Right lung (tissue), 5 donors: ENCODE results near the gene SHC2. TPM values are rescaled to one million over a fixed set of nuclear protein-coding genes. Genes with fewer than 3 reads are reported as not detected.
"Not testable (repeated sequence)": the region's sequence is repeated elsewhere in the genome, so short reads cannot be mapped to it uniquely, and the experiment has no call there.

Source experiments
- DNase-seq, 2 donors: peaks; one replicate each; pipeline ENCODE4 v3.0.0-alpha.2; 2013
- polyA plus RNA-seq, 5 donors: library from polyadenylated mRNA; unstranded; fragments of 120-200 nt; gene quantifications; one replicate each; pipeline versions ENCODE4 v1.2.1 to v1.2.3, GENCODE V29; 2013; ENCODE audit warnings: inconsistent platforms in 1 of 5, low replicate concordance in 1 of 5; ENCODE audit not compliant: insufficient read length in 5 of 5, insufficient read depth in 1 of 5

The SHC2 gene
- polyA plus RNA-seq, 5 donors, result 13.3 to 30.9 (median 21.0) TPM

DNA sequence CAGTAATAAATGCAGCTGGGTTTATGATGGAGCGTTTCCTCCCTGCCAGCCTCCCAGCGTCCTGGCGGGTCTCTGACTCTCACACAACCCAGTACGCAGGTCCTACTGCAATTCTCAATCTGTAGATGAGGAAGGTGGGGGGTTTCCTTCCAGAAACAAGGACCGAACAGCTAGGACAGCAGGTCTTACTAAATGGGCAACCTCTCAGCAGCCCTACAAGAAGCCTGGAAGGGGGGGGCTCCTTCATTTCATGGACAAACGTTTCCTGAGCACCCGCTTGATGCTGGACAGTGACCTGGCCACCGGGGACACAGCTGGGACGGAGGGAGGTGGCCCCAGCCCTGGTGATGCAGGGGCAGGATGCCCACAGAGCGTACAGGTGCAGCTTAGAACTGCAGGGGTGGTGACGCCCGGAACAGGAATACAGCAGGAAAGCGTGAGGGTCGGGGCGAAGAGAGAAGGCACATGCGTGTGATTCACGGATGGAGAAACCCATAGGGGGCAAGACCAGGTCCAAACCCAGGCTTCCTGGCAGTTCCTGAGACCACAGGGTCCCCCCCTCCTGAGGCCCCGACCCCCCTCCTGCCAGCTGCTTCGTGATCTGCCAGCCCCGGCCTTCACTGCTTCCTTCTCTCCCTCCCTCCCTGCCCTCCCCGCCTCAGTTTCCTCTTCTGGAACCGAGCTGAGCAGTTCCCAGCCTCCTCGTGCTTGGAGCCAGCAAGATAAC lies 51.2 kb downstream of the SHC2 start:
- DNase-seq, result no peak

DNA sequence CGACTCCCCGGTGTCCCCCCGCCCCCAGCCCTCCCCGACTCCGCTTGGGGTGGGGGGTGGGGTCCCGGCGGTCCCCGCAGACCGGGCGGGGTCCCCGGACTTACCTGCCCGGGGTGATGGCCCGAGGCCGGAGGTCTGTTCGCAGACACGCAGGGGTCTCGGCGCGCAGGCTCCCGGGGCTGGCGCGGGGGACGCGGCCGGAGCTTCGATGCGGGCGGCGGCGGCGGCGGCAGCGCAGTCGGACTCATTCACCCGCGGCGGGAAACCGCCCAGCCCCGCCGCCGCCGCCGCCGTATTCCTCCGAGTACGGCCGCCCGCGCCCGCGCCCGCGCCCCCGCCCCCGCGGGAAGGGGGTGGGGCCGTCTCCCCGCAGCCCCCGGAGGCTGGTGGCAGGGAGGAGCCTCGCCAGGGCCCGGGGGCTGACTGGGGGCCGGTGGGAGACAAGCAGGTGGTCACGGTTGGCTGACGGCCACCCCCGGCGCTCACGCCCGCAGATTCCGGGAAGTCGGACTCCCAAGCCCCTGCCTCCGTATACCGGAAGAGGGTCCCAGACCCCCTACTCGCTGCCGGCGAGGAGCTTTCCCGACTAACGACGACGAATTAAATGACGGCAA lies 51.8 kb downstream of the SHC2 start, which contains the start of gene C2CD4C:
C2CD4C (minus strand) TSS at position 246 of the 614 bp plus-strand sequence. CDS start 786 bp downstream, outside the sequence.
- DNase-seq, result no peak

DNA sequence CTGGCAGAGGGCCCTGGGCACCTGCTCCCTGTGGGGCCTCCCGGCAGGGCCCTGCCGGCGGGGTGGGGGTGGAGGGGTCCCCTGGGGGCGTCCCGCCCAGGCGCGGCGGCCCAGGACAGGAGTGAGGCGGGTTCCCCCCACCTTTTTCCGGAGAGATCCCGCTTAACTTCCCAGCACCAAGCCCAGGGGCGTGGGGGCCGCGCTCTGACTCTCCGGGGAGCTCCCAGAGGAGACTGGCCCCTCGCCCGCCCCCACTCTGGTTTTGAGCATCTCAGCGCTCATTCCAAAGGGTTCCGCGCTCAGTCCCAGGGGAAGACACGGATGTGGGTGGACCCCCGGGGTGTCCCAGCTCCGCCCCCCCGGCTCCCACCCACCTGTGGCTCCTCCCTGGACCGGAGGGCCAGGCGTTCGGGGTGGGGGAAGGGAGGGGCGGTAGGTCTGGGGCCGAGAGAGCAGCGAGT lies 52.4 kb downstream of the SHC2 start:
- no peak for DNase-seq

DNA sequence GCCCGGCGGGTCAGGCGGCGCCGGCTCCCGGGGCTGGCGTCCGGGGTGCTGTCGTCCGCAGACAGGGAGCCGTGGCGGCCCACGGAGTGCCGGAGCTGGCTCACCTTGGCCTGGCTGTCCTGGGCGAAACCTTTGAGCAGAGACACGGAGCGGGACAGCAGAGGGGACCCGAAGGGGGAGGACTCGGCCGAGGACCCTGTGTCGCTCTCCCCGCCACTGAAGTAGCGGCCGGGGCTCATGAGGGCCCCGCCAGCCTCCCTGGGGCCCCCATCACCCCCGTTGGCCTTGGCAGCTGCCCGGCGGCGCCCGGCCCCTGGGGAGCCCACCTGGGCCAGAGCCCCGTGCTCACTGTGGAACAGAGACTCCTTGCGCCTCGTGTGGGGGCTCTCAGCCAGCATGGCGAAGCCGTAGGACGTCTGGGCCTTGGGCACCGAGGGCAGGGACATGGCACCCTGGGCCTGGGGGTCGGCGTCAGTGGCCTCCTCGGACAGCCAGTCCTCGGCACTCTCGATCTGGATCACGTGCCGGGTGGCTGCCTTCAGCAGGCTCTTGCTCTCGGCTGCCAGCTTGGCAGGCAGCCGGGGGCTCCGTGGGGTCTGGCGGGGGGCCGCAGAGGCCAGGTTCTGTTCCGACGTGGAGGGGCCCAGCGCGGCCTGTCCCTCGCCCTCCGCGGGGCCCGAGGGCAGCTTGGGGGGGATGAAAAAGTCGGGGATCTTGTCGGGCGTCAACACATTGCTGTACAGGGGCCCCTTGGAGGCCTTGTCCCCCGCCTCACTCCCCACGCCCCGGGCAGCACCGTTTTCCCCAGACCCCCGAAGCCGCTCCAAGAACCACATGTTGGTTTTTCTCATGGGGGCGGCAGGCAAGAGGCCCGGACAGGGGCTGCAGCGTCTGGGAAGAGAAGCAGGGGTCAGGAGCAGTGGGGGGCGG lies 53.1 kb downstream of the SHC2 start:
- DNase-seq, result no peak

DNA sequence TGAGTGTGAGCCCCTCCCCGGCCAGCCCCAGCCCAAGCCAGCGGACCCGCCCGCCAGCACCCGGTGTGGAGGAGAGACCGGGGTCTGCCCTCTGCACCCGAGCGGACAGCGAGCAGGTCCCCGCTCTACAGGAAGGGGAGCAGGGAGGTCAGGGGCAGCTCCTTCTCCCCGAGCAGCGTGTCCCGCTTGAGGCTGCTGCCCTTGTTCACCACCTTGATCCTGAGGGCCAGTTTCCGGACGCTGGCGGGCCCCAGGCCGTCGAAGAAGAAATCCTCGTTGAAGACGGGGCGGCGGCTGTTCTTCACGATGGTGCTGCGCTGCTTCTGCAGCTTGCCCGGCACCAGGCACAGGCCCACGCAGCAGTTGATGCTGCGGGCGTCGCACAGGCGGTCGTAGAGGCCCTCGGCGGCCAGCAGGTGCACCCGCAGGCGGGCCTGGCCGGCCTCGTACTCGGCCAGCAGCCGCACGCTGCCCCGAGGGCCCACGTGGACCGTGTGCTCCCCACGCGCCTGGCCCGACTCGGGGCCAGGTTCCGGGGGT lies 53.8 kb downstream of the SHC2 start:
- no peak for DNase-seq

DNA sequence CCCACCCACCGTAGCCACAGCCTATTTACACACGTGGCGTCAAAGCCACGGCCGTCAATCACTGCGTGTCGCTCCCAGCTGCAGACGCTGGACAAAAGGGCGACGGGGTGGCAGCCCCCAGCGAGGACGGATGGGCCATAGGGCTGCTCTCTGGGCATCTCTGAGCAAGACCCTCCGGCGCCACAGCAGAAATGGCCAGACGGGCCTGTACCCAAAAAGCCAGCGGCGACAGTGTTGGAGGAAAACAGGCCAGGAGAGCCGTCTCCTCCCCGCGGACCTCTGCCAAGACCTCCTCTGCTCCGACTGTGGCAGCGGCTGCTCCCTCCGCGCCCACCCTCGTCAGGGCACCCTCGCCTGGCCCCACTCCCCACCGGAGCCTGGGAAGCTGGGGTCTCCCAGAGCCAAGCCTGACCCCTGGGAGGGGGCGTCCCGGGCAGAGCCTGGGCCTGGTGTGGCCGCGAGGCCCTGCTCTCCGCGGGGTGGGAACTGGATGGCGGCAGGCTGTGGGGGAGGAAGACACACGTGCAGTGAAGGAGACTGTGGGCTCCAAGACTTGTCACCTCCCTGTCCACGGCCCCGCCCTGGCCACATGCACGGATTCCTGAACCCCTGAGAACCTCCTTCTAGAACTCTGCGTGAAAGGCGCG lies 54.6 kb downstream of the SHC2 start:
- no peak for DNase-seq

DNA sequence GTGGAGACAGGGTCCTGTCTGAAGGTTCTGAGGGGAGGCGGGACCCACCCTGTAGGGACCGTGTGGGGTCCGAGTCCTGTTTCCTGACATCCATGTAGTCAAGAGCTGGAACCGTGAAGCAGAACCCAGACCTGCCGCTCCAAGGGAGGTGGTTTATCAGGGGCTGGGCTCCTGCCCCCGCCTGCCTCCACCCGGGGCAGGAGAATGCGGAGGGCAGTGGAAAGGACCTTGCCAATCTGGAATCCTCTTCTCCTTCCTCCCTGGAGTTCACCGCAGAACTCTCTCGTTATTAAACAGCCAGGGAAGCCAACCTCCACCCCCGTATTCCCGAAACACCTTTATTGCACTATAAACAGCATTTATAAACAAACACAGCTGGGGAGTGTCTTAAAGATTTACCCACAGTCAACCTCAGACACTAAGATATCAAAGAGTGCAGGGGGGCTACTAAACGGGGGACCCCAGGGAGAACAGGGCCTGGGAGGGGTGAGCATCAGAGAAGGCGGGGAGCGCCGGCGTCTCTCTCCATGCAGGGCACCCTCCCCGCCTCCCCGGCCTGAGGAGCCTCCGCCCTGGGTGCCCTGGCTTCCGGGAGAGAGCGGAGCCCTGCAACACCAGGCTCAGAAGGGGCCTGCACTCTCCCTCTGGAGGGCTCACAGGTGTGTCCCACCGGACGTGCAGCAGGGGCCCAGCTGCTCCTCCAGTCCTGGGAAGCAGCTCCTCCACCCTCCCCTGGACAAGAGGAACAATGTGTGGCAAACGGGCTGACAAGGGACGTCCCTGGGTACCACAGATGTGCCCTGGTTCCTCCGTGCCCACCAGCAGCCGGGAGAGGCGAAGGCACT lies 55.5 kb downstream of the SHC2 start:
- no peak for DNase-seq

DNA sequence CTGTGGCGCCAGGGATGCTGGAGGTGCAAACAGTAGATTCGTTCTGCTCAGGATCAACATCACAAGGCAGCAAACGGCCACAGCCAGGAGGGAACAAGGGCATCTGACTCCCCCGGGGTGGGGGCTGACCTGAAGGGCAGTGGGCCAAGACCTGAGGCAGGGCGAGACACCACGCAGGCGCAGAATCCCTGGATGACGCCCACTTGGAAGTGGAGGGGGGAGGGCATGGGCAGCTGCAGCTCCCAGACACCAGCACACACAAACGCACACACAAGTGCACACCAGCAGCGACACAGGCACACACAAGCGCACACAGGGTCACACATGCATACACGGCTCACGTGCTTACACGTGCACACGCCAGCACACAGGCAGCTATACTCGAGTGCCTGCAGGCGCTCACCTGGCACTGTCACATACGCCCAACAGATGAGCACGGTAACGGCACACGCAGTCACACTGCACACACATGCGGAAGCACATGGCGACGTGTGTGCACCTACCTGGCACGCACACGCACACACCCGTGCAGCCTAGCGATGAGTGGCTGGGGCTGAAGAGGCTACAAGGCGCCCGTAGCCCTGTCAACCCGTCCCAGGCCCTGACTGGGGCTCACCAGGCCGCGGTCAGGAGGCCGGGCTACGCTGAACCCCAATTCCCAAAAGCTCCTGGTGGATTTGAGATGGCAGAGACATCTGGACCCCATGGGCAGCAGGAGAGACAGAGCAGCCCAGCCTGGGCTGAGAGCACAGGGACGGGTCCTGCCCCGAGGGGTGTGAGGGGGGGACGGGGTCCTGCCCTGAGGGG lies 57.4 kb downstream of the SHC2 start:
- no peak for DNase-seq

DNA sequence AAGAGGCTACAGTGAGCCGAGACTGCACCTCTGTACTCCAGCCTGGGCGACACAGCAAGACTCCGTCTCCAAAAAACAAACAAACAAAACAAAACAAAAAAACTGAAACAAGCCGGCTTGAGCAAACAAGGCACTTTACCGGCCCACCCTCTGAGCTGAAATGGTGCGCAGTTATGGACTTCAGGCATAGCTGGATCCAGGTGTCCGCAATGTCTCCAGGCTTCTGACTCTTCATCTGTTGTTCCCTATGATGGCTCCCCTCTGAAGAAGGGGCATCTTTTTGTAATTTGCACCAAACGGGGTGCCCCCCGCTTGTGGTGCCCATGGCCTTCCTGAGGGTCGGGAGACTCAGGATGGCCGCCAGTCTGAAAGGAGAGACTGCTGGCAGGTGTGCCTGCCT lies 58.0 kb downstream of the SHC2 start:
- DNase-seq, result no peak

DNA sequence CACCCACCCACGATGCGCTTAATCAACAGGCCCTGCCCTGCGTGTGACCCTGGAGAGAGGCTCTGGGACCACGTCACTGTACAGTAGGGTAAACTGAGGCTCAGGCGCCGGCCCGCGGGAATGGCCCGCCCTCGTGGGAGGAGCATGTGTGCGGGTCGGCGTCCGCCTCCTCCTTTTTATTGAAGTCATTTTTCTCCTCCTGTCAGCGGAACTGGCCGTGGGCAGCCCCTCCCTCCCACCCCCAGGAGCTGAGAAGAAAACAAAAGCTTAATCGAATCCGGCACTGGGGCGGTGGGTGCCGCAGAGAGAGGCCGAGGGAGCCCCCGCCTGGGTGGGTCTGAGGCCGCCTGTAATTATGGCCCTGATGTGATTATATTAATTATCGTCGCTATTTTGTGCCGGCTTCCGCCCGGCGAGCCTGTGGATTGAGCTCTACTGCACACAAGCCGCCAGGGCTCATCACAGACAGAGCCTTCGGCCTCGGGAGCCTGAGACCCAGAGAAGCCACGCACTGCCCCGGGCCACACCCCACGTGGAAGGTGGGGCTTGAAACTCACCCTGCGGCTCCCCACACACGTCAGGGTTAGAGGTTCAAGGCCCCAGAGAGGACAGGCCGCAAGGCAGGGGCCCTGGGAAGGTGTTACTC lies 58.8 kb downstream of the SHC2 start:
- no peak for DNase-seq

DNA sequence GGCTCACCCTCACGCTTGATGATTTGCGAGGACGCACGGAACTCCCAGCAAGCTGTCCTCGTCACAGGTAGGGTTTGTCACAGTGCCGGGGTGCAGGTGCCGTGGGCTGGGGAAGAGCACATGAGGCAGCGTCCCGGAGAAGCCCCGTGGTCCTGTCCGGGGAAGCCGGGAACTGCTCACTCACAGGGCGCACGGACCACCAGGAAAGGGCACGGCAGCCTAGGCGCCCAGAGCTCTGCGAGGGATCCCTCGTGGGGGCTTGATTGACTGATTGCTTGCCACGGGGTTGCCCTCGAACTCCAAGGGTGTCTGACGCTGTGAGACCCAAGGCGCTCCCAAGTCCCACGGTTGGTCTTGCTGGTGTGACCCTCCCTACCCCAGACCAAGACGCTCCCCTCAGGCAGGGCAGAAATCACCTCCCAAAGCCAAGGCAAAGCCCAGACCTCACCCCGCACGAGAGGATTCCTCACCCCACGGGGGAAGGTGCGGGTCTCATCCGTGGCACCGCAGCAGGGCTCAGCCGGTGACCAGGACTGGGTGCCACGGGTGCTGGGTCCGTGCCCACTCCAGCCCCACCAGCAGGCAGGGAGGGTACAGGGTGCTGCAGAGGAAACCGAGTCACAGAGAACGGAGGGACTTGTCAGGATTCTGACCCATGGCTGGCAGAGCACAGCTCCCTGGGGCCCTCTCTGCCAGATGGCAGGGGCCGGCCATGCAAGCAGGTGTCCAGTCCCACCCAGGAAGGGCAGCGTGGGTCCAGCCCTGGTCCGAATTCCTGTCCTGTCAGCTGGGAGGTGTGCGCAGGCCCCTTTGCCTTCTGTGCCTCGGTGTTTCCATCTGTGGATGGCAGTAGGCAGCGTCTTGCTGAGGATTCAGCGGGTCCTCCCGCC lies 59.6 kb downstream of the SHC2 start:
- DNase-seq, result no peak

DNA sequence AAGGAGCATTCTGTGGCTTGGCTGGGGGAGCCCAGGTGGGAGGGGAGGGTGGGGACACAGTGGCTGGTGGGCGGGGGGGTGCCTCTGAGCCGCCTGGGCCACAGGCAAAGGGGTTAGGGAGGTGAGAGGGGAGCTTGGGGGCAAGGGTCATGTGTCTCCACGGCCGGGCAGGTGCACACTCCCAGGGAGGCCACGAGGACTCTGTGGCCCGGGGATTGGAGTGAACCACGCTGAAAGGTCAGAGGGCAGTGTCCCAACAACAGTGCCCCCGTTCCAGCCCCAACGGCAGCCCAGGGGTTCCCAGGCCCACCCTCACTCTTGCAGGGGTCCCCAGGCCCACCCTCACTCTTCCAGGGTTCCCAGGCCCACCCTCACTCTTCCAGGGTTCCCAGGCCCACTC lies 61.5 kb downstream of the SHC2 start:
- no peak for DNase-seq

DNA sequence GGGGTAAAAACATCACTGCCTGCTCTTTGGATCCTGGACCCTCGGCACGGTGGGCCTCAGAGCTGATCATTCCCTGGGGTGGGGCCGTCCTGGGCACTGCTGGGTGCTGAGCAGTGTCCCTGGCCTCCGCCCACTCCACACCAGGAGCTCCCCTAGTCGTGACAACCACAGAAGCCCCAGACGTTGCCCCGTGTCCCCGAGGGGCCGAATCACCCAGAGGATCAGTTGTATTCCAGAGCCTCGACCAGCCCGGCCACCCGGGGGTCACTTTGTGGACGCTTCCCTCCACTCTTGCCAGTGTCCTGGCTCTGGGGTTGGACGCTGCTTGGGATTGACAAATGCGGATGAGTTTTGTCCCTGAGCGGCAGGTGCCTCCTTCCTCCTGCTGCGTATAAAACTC lies 62.1 kb downstream of the SHC2 start:
- no peak for DNase-seq

DNA sequence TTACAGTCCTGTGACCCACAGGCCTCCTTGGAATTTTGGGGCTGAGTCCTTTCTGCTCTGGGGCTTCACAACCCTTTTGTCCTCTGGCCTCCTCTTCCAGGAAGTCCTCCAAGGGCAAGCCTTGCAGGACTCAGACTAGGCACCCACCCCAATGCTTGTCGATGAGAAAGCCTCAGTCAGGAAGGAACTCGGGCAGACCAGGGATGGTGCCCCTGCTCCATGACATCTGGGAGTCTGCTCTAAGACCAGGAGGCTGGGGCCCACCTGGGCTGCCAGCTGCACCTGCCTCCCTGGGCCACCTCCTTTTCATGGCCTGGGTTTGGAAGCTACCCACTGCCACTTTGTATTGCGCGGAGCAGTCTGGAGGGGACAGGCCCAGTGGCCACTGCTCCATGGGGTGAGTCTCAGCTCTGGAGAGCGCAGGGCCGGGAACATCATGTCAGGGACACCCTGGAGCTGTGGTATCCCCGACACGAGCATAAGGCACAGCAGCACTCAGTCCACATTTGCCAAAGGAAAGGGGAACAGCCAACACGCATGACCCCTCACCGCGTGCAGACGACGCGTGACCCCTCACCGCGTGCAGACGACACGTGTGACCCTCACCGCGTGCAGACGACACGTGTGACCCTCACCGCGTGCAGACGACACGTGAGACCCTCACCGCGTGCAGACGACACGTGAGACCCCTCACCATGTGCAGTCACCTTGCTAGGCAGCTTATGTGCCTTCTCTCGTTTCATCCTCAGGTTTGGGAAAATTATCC lies 62.7 kb downstream of the SHC2 start:
- DNase-seq, result no peak

DNA sequence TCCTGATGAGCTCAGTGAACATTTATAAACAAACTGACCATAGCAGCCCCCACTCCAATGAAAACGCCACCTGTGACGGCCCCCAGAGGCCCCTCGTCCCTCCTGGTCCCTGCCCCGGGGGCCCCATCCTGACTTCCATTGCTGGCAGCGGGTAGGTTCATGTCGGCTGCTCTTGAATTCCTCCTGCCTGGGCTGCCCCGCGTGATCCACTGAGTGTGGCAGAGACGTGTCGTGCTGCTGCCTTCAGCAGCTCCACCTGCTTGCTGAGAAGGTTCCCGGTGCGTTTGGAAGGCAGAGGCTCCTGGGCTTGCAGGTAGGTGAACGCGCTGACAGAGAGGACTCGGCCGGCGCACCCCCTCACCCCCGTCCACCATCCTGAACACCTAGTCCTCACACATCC lies 63.5 kb downstream of the SHC2 start:
- DNase-seq, result no peak

DNA sequence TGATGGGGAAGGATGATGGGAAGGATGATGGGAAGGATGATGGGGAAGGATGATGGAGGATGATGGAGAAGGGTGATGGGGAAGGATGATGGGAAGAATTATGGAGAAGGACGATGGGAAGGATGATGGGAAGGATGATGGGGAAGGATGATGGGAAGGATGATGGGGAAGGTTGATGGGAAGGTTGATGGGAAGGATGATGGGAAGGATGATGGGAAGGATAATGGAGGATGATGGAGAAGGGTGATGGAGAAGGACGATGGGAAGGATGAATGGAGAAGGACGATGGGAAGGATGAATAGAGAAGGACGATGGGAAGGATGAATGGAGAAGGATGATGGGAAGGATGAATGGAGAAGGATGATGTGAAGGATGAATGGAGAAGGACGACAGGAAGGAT lies 65.4 kb downstream of the SHC2 start:
- DNase-seq, result no peak

DNA sequence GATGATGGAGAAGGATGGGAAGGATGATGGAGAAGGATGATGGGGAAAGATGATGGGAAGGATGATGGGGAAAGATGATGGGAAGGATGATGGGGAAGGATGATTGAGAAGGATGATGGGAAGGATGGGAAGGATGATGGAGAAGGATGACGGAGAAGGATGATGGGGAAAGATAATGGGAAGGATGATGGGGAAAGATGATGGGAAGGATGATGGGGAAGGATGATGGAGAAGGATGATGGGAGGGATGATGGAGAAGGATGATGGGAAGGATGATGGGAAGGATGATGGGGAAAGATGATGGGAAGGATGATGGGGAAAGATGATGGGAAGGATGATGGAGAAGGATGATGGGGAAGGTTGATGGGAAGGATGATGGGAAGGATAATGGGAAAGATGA lies 66.0 kb downstream of the SHC2 start:
- DNase-seq, result not testable (repeated sequence)
